GM23338 (cell line): ENCODE measurements around the gene GIPC1. TPM values are rescaled to one million over a fixed set of nuclear protein-coding genes. Genes with fewer than 3 reads are reported as not detected.

Experiments
- ATAC-seq: fragments of 200-7000 bp; cut with Tn5 transposase; 3 replicates; pipeline ENCODE4 v1.9.1; 2020
- DNase-seq: peaks from one replicate; pipeline ENCODE4 v3.0.0-alpha.2; 2015; ENCODE audit warnings: low spot score
- H2AFZ ChIP-seq: fragments of 200-600 bp; sonication (generic); 2 replicates; pipeline ENCODE4 v1.8.0; 2016; ENCODE audit warnings: antibody characterized with exemption, mild to moderate bottlenecking, moderate library complexity
- H3F3A ChIP-seq: fragments of 200-600 bp; sonication (generic); replicated peaks from 2 replicates; pipeline ENCODE4 v1.8.0; 2017; ENCODE audit warnings: antibody characterized with exemption, mixed run types, low read depth
- H3K27ac ChIP-seq: fragments of 200-600 bp; sonication (generic); 2 replicates; pipeline ENCODE4 v1.6.1; 2016; ENCODE audit warnings: low read depth
- H3K27me3 ChIP-seq: fragments of 200-600 bp; sonication (generic); 2 replicates; pipeline ENCODE4 v1.8.0; 2016; ENCODE audit warnings: mild to moderate bottlenecking, mixed run types, moderate library complexity; ENCODE audit not compliant: insufficient read depth
- H3K36me3 ChIP-seq: fragments of 200-600 bp; sonication (generic); 2 replicates; pipeline ENCODE4 v1.8.0; 2016; ENCODE audit warnings: mild to moderate bottlenecking; ENCODE audit not compliant: insufficient read depth
- H3K4me1 ChIP-seq: fragments of 200-600 bp; sonication (generic); 2 replicates; pipeline ENCODE4 v1.8.0; 2016; ENCODE audit warnings: mild to moderate bottlenecking, moderate library complexity; ENCODE audit not compliant: insufficient read depth
- H3K4me2 ChIP-seq: fragments of 200-600 bp; sonication (generic); 2 replicates; pipeline ENCODE4 v1.7.1; 2017; ENCODE audit warnings: mixed run types
- H3K4me3 ChIP-seq: fragments of 200-600 bp; sonication (generic); 2 replicates; pipeline ENCODE4 v1.6.1; 2016; ENCODE audit warnings: mixed run types
- H3K79me2 ChIP-seq: fragments of 200-600 bp; sonication (generic); replicated peaks from 2 replicates; pipeline ENCODE4 v1.8.0; 2017; ENCODE audit warnings: mild to moderate bottlenecking; ENCODE audit not compliant: insufficient read depth
- H3K9me2 ChIP-seq: fragments of 200-600 bp; sonication (generic); 2 replicates; pipeline ENCODE4 v1.8.0; 2017; ENCODE audit not compliant: insufficient read depth
- H4K20me1 ChIP-seq: fragments of 200-600 bp; sonication (generic); replicated peaks from 2 replicates; pipeline ENCODE4 v1.8.0; 2017; ENCODE audit warnings: mild to moderate bottlenecking; ENCODE audit not compliant: insufficient read depth
- H3K27ac Mint-ChIP-seq: 2 replicates; pipeline ENCODE4 v1.8.0; 2020; ENCODE audit warnings: inconsistent platforms, mild to moderate bottlenecking, moderate library complexity, mixed read lengths
- H3K27me3 Mint-ChIP-seq: 3 replicates; pipeline ENCODE4 v1.8.0; 2022; ENCODE audit warnings: low read depth, mild to moderate bottlenecking, moderate library complexity, mixed read lengths, inconsistent platforms; ENCODE audit not compliant: insufficient read depth, poor library complexity
- H3K36me3 Mint-ChIP-seq: 3 replicates; pipeline ENCODE4 v1.8.0; 2021; ENCODE audit warnings: low read depth, mild to moderate bottlenecking, inconsistent platforms, moderate library complexity, mixed read lengths
- H3K4me1 Mint-ChIP-seq: 3 replicates; pipeline ENCODE4 v1.8.0; 2020; ENCODE audit warnings: mild to moderate bottlenecking, inconsistent platforms, mixed read lengths
- H3K4me3 Mint-ChIP-seq: 3 replicates; pipeline ENCODE4 v1.8.0; 2021; ENCODE audit warnings: moderate library complexity, mild to moderate bottlenecking, inconsistent platforms, mixed read lengths
- H3K9me3 Mint-ChIP-seq: 3 replicates; pipeline ENCODE4 v1.8.0; 2020; ENCODE audit warnings: moderate library complexity, mild to moderate bottlenecking, inconsistent platforms, mixed read lengths
- CREB1 ChIP-seq: fragments of 250-450 bp; sonication (Bioruptor Pico); IDR thresholded peaks from 2 replicates; pipeline ENCODE4 v1.5.0; 2020; ENCODE audit warnings: low read depth, mild to moderate bottlenecking, moderate library complexity
- CTCF ChIP-seq, 2 experiments: fragments of 200-600 bp in 1 of 2; sonication (generic) in 1 of 2; conservative IDR thresholded peaks; 2 replicates each; pipeline versions ENCODE4 v1.5.1 to v1.6.1; 2016 to 2017; ENCODE audit warnings: antibody characterized with exemption in 2 of 2, low read depth in 2 of 2, mild to moderate bottlenecking in 2 of 2, moderate library complexity in 1 of 2
- ETS1 ChIP-seq: IDR thresholded peaks from 2 replicates; pipeline ENCODE4 v1.6.1; 2016; ENCODE audit warnings: antibody characterized with exemption
- EZH2 ChIP-seq: fragments of 200-600 bp; sonication (generic); IDR thresholded peaks from one replicate; pipeline ENCODE4 v1.8.0; 2017; ENCODE audit warnings: antibody characterized with exemption, mild to moderate bottlenecking, low read depth; ENCODE audit not compliant: unreplicated experiment
- EZH2phosphoT487 ChIP-seq: fragments of 200-600 bp; sonication (generic); IDR thresholded peaks from one replicate; pipeline ENCODE4 v1.8.1; 2018; ENCODE audit warnings: antibody characterized with exemption; ENCODE audit not compliant: unreplicated experiment
- JUNB ChIP-seq: IDR thresholded peaks from one replicate; pipeline ENCODE4 v1.6.1; 2016; ENCODE audit warnings: antibody characterized with exemption; ENCODE audit not compliant: unreplicated experiment
- NANOG ChIP-seq: IDR thresholded peaks from 2 replicates; pipeline ENCODE4 v1.6.1; 2016; ENCODE audit warnings: antibody characterized with exemption, borderline replicate concordance
- POLR2AphosphoS5 ChIP-seq: IDR thresholded peaks from 2 replicates; pipeline ENCODE4 v1.6.1; 2016; ENCODE audit warnings: antibody characterized with exemption, low read depth
- ZNF331 ChIP-seq: fragments of 250-450 bp; sonication (Bioruptor Pico); IDR thresholded peaks from 2 replicates; pipeline ENCODE4 v1.5.0; 2020; ENCODE audit warnings: low read depth, mild to moderate bottlenecking, moderate library complexity
- long read RNA-seq: library from polyadenylated mRNA; unstranded; transcript quantifications from one replicate; pipeline ENCODE4 v2.0.0, GENCODE V29; 2020; ENCODE audit not compliant: unreplicated experiment
- polyA plus RNA-seq: library from polyadenylated mRNA; unstranded; fragments of >200 nt; fragmentation: Nextera tagmentation; extraction: Ambion mirVana; gene quantifications from 2 replicates; pipeline ENCODE4 v1.2.1, GENCODE V29; 2016
- total RNA-seq: library from RNA; depleted of rRNA; stranded (reverse); fragments of >200 nt; shearing (Covaris generic); gene quantifications from 2 replicates; pipeline ENCODE4 v1.2.3, GENCODE V29; 2014; rRNA removed

GIPC1 gene
- total RNA-seq (92.3 and 106 TPM in 2 replicates), polyA plus RNA-seq (50.9 and 51.6 TPM in 2 replicates)
- long read RNA-seq, transcript GIPC1-203 (9 exons, 1,926 nt): major isoform, 8 of 23 reads
- long read RNA-seq, transcript GIPC1-205 (8 exons, 1,386 nt): minor isoform, 6 of 23 reads
- long read RNA-seq, partial matches to known transcripts: 3 of 23 reads
- long read RNA-seq, other reads (novel, unspliced or antisense): 2 of 23 reads

- peak within 1 kb of the TSS; percentile 81 for H3K27ac Mint-ChIP-seq
- no peaks in the 10 kb centered on the region for H3K27me3 ChIP-seq
Measured at GRCh38 chr19:14496029-14496833, at the start of gene GIPC1. Gene GIPC1 (minus strand): TSS chr19:14496127. CDS start chr19:14482976, 13,151 bp downstream.

More at GRCh38 chr19:14496029-14496833, at the start of gene GIPC1:
- H3K27ac ChIP-seq: 0 out of 2 replicates have a peak within 1 kb of the TSS, but pooled peaks have one; percentile 39
- Mint-ChIP-seq H3K27me3 (peaks cover 18% of the 10 kb centered on the region), H3K36me3 (peaks cover 20% of the 10 kb centered on the region), H3K9me3 (no peaks in the 10 kb centered on the region), H3K4me3 (peak within 1 kb of the TSS; percentile 89), H3K4me1 (peaks cover 22% of the 10 kb centered on the region)
- H3F3A ChIP-seq: peaks cover 11% of the 10 kb centered on the region
- peaks cover 8% of the 10 kb centered on the region; the same call in 1 of the 2 replicates for H4K20me1 ChIP-seq
- H3K9me2 ChIP-seq: no peaks in the 10 kb centered on the region
- H2AFZ ChIP-seq: peak within 1 kb of the TSS; percentile 82
- ATAC-seq (peak; percentile 93), DNase-seq (peak; percentile 99)
- peak within 1 kb of the TSS; percentile 90 for H3K4me3 ChIP-seq
- H3K4me1 ChIP-seq: no peaks in the 10 kb centered on the region; the same call in 1 of the 2 replicates
- H3K4me2 ChIP-seq: peak within 1 kb of the TSS; percentile 95
- no peak for TF ChIP-seq NANOG
- no peak for TF ChIP-seq EZH2
- no peak for TF ChIP-seq ETS1
- no peak for TF ChIP-seq CTCF (conservative IDR thresholded peaks at IDR 0.05; ENCODE audit: low read depth in 2 of 2)
- TF ChIP-seq ZNF331 (CRISPR knock-in tag): no peak
- TF ChIP-seq POLR2AphosphoS5: peak; percentile 61; the same call in 1 of the 2 replicates
- no peak for TF ChIP-seq JUNB
- TF ChIP-seq EZH2phosphoT487: no peak
- peak; percentile 61 for TF ChIP-seq CREB1
- no peaks in the 10 kb centered on the region; the same call in 1 of the 2 replicates for H3K36me3 ChIP-seq
- H3K79me2 ChIP-seq: peaks cover 28% of the 10 kb centered on the region
